Endothelial cell of umbilical vein (primary cell): ENCODE measurements around the gene CREM. TPM values are rescaled to one million over a fixed set of nuclear protein-coding genes. Genes with fewer than 3 reads are reported as not detected.

Experiments
- BruUV-seq: library from RNA; stranded (reverse); fragments of 400-500 nt; replicated peaks from 2 replicates; lab custom pipeline; 2021; lab: Mats Ljungman, UMichigan
- CTCF ChIA-PET: fragments of 300-600, 350-600 bp; sonication (Branson Sonifier 250); formaldehyde crosslinking; loops from one replicate; lab custom pipeline; 2021; ENCODE audit warnings: antibody characterized with exemption, inconsistent platforms; lab: Charles Lee
- POLR2A ChIA-PET: fragments of 300-600, 350-600 bp; sonication (Branson Sonifier 250); formaldehyde crosslinking; loops from one replicate; lab custom pipeline; 2021; ENCODE audit warnings: antibody characterized with exemption, inconsistent platforms; lab: Charles Lee
- DNase-seq: peaks from one replicate; pipeline ENCODE4 v3.0.0-alpha.2; 2011; ENCODE audit warnings: low read depth, low spot score
- FAIRE-seq: peaks from 2 replicates; lab custom pipeline; 2011; peaks lifted over from hg19 to GRCh38; lab: Jason Lieb, UNC
- H2AFZ ChIP-seq: 2 replicates; pipeline ENCODE4 v1.6.0; 2012; ENCODE audit warnings: low read depth, low read length, control low read depth, inconsistent platforms
- H3K27ac ChIP-seq: 2 replicates; pipeline ENCODE4 v1.5.1; 2011; ENCODE audit warnings: low read depth, mild to moderate bottlenecking, control low read depth, low read length, moderate library complexity; ENCODE audit not compliant: insufficient read depth
- H3K27me3 ChIP-seq, 2 experiments: 2 replicates each; pipeline versions ENCODE4 v1.6.0 to v1.6.1; 2011; ENCODE audit warnings: low read length in 2 of 2, mixed read lengths in 1 of 2; ENCODE audit not compliant: control insufficient read depth in 2 of 2, insufficient read depth in 2 of 2
- H3K36me3 ChIP-seq, 2 experiments: 2 replicates in 1 of 2; 3 replicates in 1 of 2; pipeline ENCODE4 v1.5.1; 2011; ENCODE audit warnings: low read length in 2 of 2, mild to moderate bottlenecking in 1 of 2, moderate library complexity in 1 of 2; ENCODE audit not compliant: control insufficient read depth in 2 of 2, insufficient read depth in 2 of 2; ENCODE audit errors: extremely low read depth in 1 of 2
- H3K4me1 ChIP-seq: 3 replicates; pipeline ENCODE4 v1.5.1; 2011; ENCODE audit warnings: mild to moderate bottlenecking, low read length; ENCODE audit not compliant: control insufficient read depth, insufficient read depth; ENCODE audit errors: extremely low read depth
- H3K4me2 ChIP-seq: 2 replicates; pipeline ENCODE4 v1.6.1; 2011; ENCODE audit warnings: low read length, control low read depth, mixed read lengths; ENCODE audit not compliant: insufficient read depth
- H3K4me3 ChIP-seq, 3 experiments: fragments of 200-600 bp in 1 of 3; sonication (generic), shearing (Covaris generic) in 1 of 3; replicated peaks in 1 of 3; 2 replicates each; pipeline ENCODE4 v1.5.1; 2011 to 2016; ENCODE audit warnings: control low read depth in 3 of 3, low read length in 3 of 3, mild to moderate bottlenecking in 2 of 3, inconsistent platforms in 1 of 3, low read depth in 1 of 3, moderate library complexity in 1 of 3; ENCODE audit not compliant: insufficient read depth in 1 of 3
- H3K79me2 ChIP-seq: 2 replicates; pipeline ENCODE4 v1.6.0; 2012; ENCODE audit warnings: low read length, inconsistent platforms; ENCODE audit not compliant: control insufficient read depth, insufficient read depth
- H3K9ac ChIP-seq: replicated peaks from 2 replicates; pipeline ENCODE3; 2011; ENCODE audit warnings: low read length, control low read depth; ENCODE audit not compliant: insufficient read depth; ENCODE audit errors: extremely low read depth
- H3K9me1 ChIP-seq: replicated peaks from 3 replicates; pipeline ENCODE4 v1.6.0; 2011; ENCODE audit warnings: mild to moderate bottlenecking, low read length; ENCODE audit not compliant: control insufficient read depth, insufficient read depth; ENCODE audit errors: extremely low read depth
- H3K9me3 ChIP-seq: replicated peaks from 2 replicates; pipeline ENCODE4 v1.5.1; 2012; ENCODE audit warnings: low read length, inconsistent platforms; ENCODE audit not compliant: control insufficient read depth, insufficient read depth
- H4K20me1 ChIP-seq: replicated peaks from 2 replicates; pipeline ENCODE3; 2011; ENCODE audit warnings: mild to moderate bottlenecking, low read length; ENCODE audit not compliant: control insufficient read depth, insufficient read depth; ENCODE audit errors: extremely low read depth
- FOS ChIP-seq: IDR thresholded peaks from 2 replicates; pipeline ENCODE4 v1.6.1; 2011; ENCODE audit warnings: mild to moderate bottlenecking, low read length, moderate library complexity, borderline replicate concordance; ENCODE audit not compliant: insufficient read depth
- GATA2 ChIP-seq: IDR thresholded peaks from 2 replicates; pipeline ENCODE4 v1.7.0; 2011; ENCODE audit warnings: low read depth, mild to moderate bottlenecking, moderate library complexity, mixed read lengths, low read length; ENCODE audit not compliant: insufficient read length, insufficient read depth
- JUN ChIP-seq: IDR thresholded peaks from 2 replicates; pipeline ENCODE4 v1.6.1; 2011; ENCODE audit warnings: borderline replicate concordance, low read depth; ENCODE audit not compliant: insufficient read length, insufficient read depth
- POLR2AphosphoS5 ChIP-seq: IDR thresholded peaks from 2 replicates; pipeline ENCODE4 v1.6.1; 2012; ENCODE audit warnings: low read depth, mild to moderate bottlenecking, control low read depth, low read length, moderate library complexity; ENCODE audit not compliant: insufficient read depth
- dilution Hi-C: fragments of 300-500 bp; cut with MboI; formaldehyde crosslinking; loops from one replicate; pipeline ENCODE4 v1.15.0; 2019; ENCODE audit warnings: low sequenced_read_pairs; ENCODE audit not compliant: extremely low pct_ligation_motif_present
- intact Hi-C: fragments of 100-400 bp; cut with micrococcal nuclease; formaldehyde crosslinking; loops from one replicate; pipeline ENCODE4 v1.10.0; 2022
- polyA plus RNA-seq, 4 experiments: library from polyadenylated mRNA; depleted of rRNA in 3 of 4; stranded (reverse) in 3 of 4; unstranded in 1 of 4; fragments of >200 nt; gene quantifications; 2 replicates each; pipeline versions ENCODE4 v1.2.1 to v1.2.3, GENCODE V29; 2011 to 2012; ENCODE audit warnings: missing spikeins in 1 of 4
- total RNA-seq: library from RNA; stranded (reverse); gene quantifications from 2 replicates; pipeline ENCODE4 v1.2.3, GENCODE V29; 2021
- TF ChIP-seq, protein P1 (sequence below), 2 donors: IDR thresholded peaks; 1 replicate in 1 of 2; 2 replicates in 1 of 2; pipeline ENCODE4 v1.5.1; 2011; ENCODE audit warnings: low read length in 2 of 2, mild to moderate bottlenecking in 2 of 2, moderate library complexity in 2 of 2, control low read depth in 1 of 2, inconsistent platforms in 1 of 2, low read depth in 1 of 2; ENCODE audit not compliant: insufficient read depth in 1 of 2; ENCODE audit errors: extremely low read depth in 1 of 2
- TF ChIP-seq, protein P2 (sequence below): IDR thresholded peaks from 2 replicates; pipeline ENCODE4 v1.6.1; 2011; ENCODE audit not compliant: insufficient read depth, insufficient read length

Gene CREM
- total and polyA plus RNA-seq, 2 donors (not counting 3 experiments of a cell fraction or from before 2014, with no cell fraction given): 35.5 to 39.8 TPM

DNA sequence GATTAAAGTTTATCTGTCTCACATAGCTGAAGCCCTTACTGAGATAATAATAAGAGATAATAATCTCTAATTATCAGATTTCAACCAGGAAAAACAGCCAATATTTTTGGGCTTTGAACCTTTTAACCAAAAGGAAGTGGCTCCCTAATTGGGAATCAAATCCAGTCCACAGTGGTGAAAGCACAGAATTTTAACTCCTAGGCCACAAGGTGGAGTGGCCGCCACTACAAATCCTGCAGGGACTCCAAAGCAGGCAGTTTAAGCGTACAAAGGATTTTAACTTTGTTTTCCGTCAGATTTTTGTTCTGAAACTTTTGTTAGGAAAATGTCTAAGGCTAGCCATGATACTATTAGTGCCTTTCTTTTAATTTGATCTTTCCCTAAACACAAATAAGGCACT, 110.1 kb downstream of the CREM start:
- Histone ChIP-seq H3K4me1 (no peaks in the 10 kb centered on the region), H3K27ac (no peak overlapping the region), H3K4me2 (no peak overlapping the region), H3K4me3 (no peak overlapping the region), H4K20me1 (no peaks in the 10 kb centered on the region), H2AFZ (no peak overlapping the region), H3K9me3 (no peaks in the 10 kb centered on the region), H3K36me3 (no peaks in the 10 kb centered on the region), H3K27me3 (no peaks in the 10 kb centered on the region), H3K9me1 (no peaks in the 10 kb centered on the region), H3K79me2 (no peaks in the 10 kb centered on the region), H3K9ac (no peak overlapping the region)
- TF ChIP-seq POLR2AphosphoS5: no peak
- TF ChIP-seq, protein P1, sequence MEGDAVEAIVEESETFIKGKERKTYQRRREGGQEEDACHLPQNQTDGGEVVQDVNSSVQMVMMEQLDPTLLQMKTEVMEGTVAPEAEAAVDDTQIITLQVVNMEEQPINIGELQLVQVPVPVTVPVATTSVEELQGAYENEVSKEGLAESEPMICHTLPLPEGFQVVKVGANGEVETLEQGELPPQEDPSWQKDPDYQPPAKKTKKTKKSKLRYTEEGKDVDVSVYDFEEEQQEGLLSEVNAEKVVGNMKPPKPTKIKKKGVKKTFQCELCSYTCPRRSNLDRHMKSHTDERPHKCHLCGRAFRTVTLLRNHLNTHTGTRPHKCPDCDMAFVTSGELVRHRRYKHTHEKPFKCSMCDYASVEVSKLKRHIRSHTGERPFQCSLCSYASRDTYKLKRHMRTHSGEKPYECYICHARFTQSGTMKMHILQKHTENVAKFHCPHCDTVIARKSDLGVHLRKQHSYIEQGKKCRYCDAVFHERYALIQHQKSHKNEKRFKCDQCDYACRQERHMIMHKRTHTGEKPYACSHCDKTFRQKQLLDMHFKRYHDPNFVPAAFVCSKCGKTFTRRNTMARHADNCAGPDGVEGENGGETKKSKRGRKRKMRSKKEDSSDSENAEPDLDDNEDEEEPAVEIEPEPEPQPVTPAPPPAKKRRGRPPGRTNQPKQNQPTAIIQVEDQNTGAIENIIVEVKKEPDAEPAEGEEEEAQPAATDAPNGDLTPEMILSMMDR (IDR thresholded peaks at IDR 0.05; ENCODE audit: extremely low read depth in 1 of 2, insufficient read depth in 1 of 2, low read depth in 1 of 2, low read length in 2 of 2): peak; percentile 12 to 35
- DNase-seq (peak; percentile 26), FAIRE-seq (peak; percentile 74)
- intact Hi-C loops (loop anchor here (2.0 kb wide), 1 partner anchor 326 kb away; no protein-coding TSS in a partner anchor), dilution Hi-C loops (no loop called here)
- CTCF ChIA-PET: interaction anchor here (1.4 to 2.2 kb wide), 3 partner anchors 119 to 1644 kb away, joined by 3 to 5 read pairs (median 5); no protein-coding TSS in a partner anchor
- no TSS peak for BruUV-seq
- POLR2A ChIA-PET: no interaction called here

DNA sequence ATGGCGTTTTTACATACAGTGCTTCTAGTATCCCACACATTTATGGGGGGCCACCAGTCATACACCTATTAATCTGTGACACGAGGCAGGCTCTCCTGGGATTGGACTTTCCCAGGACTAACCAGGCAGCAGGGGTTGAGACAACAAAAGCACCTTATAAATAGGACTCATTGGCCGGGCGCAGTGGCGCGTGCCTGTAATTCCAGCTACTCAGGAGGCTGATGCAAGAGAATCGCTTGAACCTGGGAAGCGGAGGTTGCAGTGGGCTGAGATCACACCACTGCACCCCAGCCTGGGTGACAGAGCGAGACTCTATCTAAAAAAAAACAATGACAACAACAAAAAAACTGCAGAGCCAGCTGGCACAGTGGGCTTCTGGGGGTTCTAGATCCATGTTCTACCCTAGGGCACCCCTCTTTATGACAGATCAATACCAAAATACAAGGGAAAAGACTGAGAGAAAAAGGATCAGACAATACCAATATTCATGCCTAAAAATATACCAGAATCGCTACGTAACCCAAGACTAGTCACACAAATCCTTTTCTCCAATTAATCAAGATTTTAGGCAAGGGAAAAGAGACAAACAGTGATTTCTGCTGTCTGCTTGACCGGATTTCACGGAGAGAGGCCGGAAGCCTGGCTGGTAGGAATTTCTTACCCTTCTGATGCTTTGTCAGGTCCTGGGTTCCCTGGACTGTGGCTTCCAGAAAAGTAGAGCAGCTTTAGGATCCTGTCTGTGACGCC, 111.3 kb downstream of the CREM start:
- intact Hi-C loops (loop anchor here (2.0 kb wide), 1 partner anchor 325 kb away; no protein-coding TSS in a partner anchor), dilution Hi-C loops (no loop called here)
- ChIA-PET CTCF (interaction anchor here (0.6 to 3.8 kb wide), 5 partner anchors 83 to 397 kb away, joined by 3 to 18 read pairs (median 4); no protein-coding TSS in a partner anchor), POLR2A (no interaction called here)
- no TSS peak for BruUV-seq
- Histone ChIP-seq H2AFZ (no peak overlapping the region), H3K9me3 (no peaks in the 10 kb centered on the region), H3K27ac (no peak overlapping the region), H3K4me2 (no peak overlapping the region), H3K9ac (no peak overlapping the region), H3K4me3 (no peak overlapping the region), H3K9me1 (no peaks in the 10 kb centered on the region), H3K79me2 (no peaks in the 10 kb centered on the region), H4K20me1 (no peaks in the 10 kb centered on the region), H3K27me3 (no peaks in the 10 kb centered on the region), H3K36me3 (no peaks in the 10 kb centered on the region), H3K4me1 (no peaks in the 10 kb centered on the region)
- TF ChIP-seq FOS: no peak
- TF ChIP-seq, protein P2, sequence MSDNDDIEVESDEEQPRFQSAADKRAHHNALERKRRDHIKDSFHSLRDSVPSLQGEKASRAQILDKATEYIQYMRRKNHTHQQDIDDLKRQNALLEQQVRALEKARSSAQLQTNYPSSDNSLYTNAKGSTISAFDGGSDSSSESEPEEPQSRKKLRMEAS: no peak
- TF ChIP-seq GATA2: no peak
- TF ChIP-seq, protein P1 (IDR thresholded peaks at IDR 0.05; ENCODE audit: extremely low read depth in 1 of 2, insufficient read depth in 1 of 2, low read depth in 1 of 2, low read length in 2 of 2): no peak
- TF ChIP-seq JUN: no peak
- no peak for FAIRE-seq
- DNase-seq: no peak
